Activated CD4-positive, CD25-positive, alpha-beta regulatory T cell treated with anti-CD3 and anti-CD28 coated beads, Interleukin-2, amount 50 U/mL, for 72 hours (primary cell): ENCODE measurements around the gene TNFSF13.
A peak's percentile ranks its signal among the peaks of the same experiment; 100 is the strongest.

Source experiments
- DNase-seq: peaks from one replicate; pipeline ENCODE4 v3.0.0; 2021

The TNFSF13 gene, protein sequence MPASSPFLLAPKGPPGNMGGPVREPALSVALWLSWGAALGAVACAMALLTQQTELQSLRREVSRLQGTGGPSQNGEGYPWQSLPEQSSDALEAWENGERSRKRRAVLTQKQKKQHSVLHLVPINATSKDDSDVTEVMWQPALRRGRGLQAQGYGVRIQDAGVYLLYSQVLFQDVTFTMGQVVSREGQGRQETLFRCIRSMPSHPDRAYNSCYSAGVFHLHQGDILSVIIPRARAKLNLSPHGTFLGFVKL

GRCh38 chr17:7558544-7559319, at the start of gene TNFSF13:
TSS of gene TNFSF13 (plus strand) at chr17:7558750. CDS start at chr17:7559040, 290 bp downstream.
- no peak for DNase-seq

DNA sequence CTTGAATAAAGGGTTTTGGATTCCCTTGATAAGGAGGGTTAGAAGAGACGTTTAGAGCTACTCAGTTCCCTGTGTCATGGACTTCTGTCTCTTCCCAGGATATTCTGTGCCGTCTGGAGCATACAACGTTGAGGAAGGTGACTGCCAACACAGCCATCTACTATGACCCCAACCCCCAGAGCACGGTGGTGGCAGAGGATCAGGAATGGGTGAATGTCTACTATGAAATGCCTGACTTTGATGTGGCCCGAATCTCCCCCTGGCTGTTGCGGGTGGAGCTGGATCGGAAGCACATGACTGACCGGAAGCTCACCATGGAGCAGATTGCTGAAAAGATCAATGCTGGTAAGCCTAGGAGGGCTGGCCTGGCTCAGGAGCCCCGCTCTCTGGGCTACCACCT, 49.7 kb upstream of the TNFSF13 start:
- DNase-seq, result no peak

DNA sequence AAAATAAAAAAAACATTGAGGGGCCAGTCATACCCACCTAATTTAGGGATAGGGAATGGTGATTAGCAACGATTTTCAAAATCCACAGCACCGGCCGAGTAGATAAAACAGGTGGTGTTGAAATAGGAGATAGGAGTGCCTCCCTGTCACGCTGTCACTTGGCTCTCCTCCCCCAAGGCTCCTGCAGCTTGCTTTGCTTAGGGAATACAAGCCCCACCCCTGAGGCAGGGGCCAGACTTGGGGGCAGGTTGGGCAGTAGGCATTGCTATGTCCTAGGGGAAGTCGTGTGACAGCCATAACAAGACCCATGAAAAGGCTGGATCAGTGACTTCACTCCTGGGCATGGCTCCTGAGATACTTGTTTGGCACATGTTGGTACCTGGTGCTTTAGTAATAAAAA, 48.6 kb upstream of the TNFSF13 start:
- DNase-seq, result no peak

DNA sequence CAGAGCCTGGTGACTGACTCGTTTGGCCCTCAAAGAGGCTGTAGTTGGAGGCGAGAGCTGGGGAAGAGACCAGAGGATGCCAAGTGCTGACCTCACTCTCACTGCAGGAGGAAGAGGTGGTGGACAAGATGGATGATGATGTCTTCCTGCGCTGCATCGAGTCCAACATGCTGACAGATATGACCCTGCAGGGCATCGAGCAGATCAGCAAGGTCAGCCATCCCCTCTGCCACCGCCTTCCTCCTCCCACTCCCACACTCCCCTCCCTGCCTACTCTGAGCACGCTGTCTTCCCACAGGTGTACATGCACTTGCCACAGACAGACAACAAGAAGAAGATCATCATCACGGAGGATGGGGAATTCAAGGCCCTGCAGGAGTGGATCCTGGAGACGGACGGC, 47.4 kb upstream of the TNFSF13 start:
- no peak for DNase-seq

GRCh38 chr17:7512105-7512504, 46.4 kb upstream of the TNFSF13 start:
- DNase-seq, result no peak

DNA sequence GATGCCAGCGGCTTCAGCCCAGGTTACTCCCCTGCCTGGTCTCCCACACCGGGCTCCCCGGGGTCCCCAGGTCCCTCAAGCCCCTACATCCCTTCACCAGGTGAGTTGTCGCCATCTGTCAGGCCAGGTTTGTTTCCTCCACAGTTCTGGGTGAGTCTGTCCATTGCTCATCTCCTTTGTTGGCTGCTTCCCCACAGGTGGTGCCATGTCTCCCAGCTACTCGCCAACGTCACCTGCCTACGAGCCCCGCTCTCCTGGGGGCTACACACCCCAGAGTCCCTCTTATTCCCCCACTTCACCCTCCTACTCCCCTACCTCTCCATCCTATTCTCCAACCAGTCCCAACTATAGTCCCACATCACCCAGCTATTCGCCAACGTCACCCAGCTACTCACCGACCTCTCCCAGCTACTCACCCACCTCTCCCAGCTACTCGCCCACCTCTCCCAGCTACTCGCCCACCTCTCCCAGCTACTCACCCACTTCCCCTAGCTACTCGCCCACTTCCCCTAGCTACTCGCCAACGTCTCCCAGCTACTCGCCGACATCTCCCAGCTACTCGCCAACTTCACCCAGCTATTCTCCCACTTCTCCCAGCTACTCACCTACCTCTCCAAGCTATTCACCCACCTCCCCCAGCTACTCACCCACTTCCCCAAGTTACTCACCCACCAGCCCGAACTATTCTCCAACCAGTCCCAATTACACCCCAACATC, 45.6 kb upstream of the TNFSF13 start:
- DNase-seq, result no peak

DNA sequence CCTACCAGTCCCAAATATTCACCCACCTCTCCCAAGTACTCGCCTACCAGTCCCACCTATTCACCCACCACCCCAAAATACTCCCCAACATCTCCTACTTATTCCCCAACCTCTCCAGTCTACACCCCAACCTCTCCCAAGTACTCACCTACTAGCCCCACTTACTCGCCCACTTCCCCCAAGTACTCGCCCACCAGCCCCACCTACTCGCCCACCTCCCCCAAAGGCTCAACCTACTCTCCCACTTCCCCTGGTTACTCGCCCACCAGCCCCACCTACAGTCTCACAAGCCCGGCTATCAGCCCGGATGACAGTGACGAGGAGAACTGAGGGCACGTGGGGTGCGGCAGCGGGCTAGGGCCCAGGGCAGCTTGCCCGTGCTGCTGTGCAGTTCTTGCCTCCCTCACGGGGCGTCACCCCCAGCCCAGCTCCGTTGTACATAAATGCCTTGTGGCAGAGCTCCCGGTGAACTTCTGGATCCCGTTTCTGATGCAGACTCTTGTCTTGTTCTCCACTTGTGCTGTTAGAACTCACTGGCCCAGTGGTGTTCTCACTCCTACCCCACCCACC, 44.6 kb upstream of the TNFSF13 start:
- no peak for DNase-seq

GRCh38 chr17:7515911-7516610, 42.5 kb upstream of the TNFSF13 start:
- no peak for DNase-seq

DNA sequence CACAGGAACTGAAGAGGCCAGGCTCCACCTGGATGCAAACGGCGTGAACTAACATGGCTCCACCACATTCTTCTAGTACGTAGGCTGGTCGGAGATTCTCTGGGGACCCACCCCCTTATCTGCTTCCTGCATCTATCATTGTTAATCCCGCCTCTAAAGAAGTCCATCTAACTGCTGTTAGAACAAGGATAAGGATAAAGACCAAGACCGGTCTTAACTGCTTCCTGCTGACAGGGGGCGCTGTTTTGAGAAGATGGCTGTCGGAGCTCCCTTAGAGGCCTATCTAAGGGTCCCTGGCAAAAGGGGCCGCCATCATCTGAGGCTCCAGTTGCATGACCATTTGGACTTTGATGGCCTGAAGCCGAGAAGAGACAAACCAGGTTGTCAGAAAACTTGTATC, 35.5 kb upstream of the TNFSF13 start:
- DNase-seq, result peak; percentile 54

DNA sequence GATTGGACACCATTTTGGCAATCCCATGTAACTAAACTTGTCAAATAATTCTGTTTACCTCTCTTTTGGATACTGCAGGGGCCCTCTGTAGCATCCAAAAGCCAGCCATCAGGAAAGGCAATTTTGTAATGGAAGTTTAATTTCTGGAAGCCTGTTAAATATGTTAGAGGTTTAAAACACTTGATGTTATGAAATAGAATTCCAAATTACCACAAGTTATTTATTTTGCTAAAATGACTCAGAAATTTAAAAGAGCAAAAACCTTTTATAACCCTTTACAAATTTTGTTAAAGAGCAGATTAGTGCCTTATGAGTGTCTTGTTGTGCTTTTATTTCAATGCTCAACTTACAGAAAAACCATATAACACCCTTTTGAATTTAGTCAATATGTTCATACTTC, 29.7 kb upstream of the TNFSF13 start:
- no peak for DNase-seq

DNA sequence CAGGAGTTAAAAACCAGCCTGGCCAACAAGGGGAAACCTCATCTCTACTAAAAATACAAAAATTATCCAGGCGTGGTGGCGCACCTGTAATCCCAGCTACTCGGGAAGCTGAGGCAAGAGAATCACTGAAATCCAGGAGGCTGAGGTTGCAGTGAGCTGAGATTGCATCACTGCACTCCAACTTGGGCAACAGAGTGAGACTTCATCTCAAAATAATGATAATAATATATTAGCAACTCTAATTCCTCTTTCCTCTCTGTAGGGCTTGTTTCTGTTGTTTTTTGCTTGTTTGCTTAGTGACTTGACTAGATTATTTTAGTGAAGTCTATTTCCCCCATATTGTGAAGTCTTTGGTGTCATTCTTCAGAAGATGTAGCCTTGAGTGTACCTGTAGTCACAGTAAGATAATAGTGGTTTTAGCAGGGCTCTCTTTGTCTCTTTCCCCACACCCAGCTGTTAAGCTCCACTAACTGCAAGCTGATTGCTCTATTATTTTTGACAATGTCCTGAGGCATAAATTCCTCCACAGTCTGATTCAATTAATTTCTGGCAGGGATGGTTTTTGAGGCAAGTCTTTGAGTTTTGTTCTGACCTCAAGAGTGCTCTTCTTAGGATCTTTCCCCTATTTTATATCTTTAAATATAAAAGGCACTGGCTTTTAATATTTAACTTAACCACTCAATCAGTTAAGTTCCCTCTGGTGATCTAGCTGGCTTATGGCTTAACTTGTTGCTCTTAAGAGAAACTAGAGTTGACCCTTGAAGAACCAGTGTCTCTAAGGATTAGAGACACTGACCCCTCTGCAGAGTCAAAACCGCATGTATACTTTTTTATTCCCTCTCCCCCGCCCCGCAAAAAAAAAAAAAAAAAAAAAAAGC, 28.3 kb upstream of the TNFSF13 start:
- DNase-seq, result no peak

DNA sequence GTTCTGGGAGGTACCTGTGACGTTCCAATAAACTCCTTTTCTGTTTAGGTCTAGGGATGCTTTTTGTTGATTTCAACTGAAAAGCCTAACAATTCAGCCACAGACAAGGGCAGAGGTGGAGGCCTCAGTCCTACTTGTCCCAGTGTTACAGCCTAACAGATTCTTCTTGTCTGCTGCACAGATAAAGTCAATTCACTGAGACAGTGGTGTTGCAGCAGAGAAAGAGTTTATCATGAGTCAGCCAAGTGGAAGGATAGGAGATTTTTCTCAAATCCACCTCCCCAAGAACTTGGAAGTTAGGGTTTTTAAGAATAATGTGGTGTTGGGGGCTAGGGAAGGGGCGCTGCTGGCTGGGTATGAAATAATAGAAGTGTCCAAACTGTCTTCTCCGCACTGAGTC, 20.5 kb upstream of the TNFSF13 start:
- no peak for DNase-seq

GRCh38 chr17:7538891-7539545, 19.5 kb upstream of the TNFSF13 start:
- DNase-seq, result no peak

GRCh38 chr17:7541074-7541621, 17.4 kb upstream of the TNFSF13 start:
- DNase-seq, result no peak

GRCh38 chr17:7544911-7545310, 13.6 kb upstream of the TNFSF13 start:
- no peak for DNase-seq

- DNase-seq, result peak; percentile 68
Observed at GRCh38 chr17:7548585-7549400, 9.8 kb upstream of the TNFSF13 start, which contains the start of gene TNFSF12. TSS of gene TNFSF12 (plus strand) at chr17:7549058. CDS start at chr17:7549154, 96 bp downstream.

GRCh38 chr17:7549401-7550055, 9.0 kb upstream of the TNFSF13 start:
- DNase-seq, result peak; percentile 52

DNA sequence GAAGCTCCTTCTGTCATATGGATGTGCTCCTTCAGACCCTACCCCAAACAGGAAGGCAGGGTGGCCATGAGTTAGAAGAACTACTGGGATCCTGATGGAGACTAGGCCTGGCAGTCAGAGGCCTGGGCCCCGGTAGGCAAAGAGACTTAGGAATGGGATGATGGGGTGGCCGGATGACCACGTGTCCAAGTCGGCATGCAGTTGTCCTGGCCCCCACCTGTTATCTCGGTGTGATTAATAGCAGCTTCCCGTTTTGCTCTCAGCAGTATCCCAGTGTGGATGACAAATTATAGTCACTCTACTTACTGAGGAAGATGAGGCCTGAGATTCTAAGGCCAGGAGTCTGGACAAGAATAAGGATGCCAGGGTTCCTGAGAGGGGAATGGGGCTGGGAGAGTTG, 8.2 kb upstream of the TNFSF13 start:
- no peak for DNase-seq

- DNase-seq, result no peak
Observed at GRCh38 chr17:7551396-7551795, 7.2 kb upstream of the TNFSF13 start.
